ENCODE results near the gene KCNS1. TPM values are rescaled to one million over a fixed set of nuclear protein-coding genes. Genes with fewer than 3 reads are reported as not detected.

Gene KCNS1
- total and polyA plus RNA-seq, 2 donors (not counting 1 experiment from before 2014, with no cell fraction given) = 0.33 to 0.50 TPM

DNA sequence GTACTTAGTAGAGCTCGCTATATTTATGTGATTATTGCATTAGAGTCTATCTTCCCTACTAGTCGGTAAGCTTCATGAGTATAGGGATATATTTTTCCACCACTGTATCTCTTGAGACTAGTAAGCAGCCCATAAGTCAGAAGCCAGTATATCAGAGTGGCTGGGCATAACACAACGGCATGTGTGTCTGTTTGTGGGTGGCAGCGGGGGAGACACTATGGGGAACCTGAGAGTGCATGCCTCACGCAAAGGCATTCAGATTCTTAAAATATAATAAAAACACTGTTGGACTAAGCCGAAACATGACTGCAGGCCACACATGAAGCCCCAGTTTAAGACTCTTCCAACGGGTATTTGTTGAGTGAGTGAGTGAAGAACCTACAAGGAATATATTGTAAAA, 8.0 kb downstream of the KCNS1 start:
- no peak overlapping the region for H3K4me2 ChIP-seq (ENCODE audit: extremely low read depth, insufficient read depth, low read length)
- TF ChIP-seq, protein P1, sequence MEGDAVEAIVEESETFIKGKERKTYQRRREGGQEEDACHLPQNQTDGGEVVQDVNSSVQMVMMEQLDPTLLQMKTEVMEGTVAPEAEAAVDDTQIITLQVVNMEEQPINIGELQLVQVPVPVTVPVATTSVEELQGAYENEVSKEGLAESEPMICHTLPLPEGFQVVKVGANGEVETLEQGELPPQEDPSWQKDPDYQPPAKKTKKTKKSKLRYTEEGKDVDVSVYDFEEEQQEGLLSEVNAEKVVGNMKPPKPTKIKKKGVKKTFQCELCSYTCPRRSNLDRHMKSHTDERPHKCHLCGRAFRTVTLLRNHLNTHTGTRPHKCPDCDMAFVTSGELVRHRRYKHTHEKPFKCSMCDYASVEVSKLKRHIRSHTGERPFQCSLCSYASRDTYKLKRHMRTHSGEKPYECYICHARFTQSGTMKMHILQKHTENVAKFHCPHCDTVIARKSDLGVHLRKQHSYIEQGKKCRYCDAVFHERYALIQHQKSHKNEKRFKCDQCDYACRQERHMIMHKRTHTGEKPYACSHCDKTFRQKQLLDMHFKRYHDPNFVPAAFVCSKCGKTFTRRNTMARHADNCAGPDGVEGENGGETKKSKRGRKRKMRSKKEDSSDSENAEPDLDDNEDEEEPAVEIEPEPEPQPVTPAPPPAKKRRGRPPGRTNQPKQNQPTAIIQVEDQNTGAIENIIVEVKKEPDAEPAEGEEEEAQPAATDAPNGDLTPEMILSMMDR (conservative IDR thresholded peaks at IDR 0.05 in 1 of 2, IDR thresholded peaks at IDR 0.05 in 1 of 2; ENCODE audit: low read depth in 1 of 2, low read length in 2 of 2) = no peak
- no peak for TF ChIP-seq EZH2 (IDR thresholded peaks at IDR 0.05; ENCODE audit: low read length, missing control alignments)
- H3K27me3 ChIP-seq (ENCODE audit: control insufficient read depth, insufficient read depth, low read length) = peaks cover 3% of the 10 kb centered on the region
- H3K9ac ChIP-seq (ENCODE audit: insufficient read depth, low read length) = no peak overlapping the region
- no peaks in the 10 kb centered on the region for H3K79me2 ChIP-seq (ENCODE audit: control insufficient read depth, insufficient read depth, low read length)
- H3K27ac ChIP-seq (ENCODE audit: insufficient read depth, low read length) = no peak overlapping the region
- peaks cover under 1% of the 10 kb centered on the region for H3K4me1 ChIP-seq (ENCODE audit: control insufficient read depth, extremely low read depth, insufficient read depth, low read length)
- H4K20me1 ChIP-seq (ENCODE audit: control insufficient read depth, extremely low read depth, insufficient read depth, low read length) = no peaks in the 10 kb centered on the region
- no peaks in the 10 kb centered on the region for H3K36me3 ChIP-seq (ENCODE audit: control insufficient read depth, insufficient read depth, low read length)
- no peak for DNase-seq (ENCODE audit: low read depth in 2 of 2)
- no peaks in the 10 kb centered on the region for H3K9me3 ChIP-seq (ENCODE audit: control insufficient read depth, insufficient read depth, low read depth, low read length)
- H2AFZ ChIP-seq (ENCODE audit: low read length) = no peak overlapping the region
- no peak overlapping the region for H3K4me3 ChIP-seq (replicated peaks in 1 of 4; ENCODE audit: control extremely low read depth in 1 of 4, insufficient read depth in 1 of 4, low read depth in 3 of 4, low read length in 4 of 4)

DNA sequence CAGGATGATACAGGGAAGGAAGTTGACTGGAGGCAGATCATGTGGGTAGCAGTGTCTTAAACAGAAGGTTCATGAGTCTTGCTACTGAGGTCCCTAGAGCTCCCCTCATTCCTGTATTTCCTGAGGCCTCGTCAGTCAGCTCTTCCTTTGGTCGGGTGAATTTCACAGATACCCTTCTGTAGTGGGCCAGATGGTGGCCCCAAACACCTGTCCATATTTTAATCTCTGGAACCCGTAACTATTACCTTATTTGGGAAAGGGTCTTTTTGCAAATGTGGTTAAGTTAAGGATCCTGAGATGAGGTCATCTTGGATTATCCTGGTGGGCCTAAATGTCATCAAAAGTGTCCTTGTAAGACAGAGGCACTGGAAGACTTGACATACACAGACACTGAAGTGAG, 9.6 kb downstream of the KCNS1 start:
- Histone ChIP-seq H3K27me3 (ENCODE audit: control insufficient read depth, insufficient read depth, low read length) (no peaks in the 10 kb centered on the region), H3K27ac (ENCODE audit: insufficient read depth, low read length) (no peak overlapping the region), H3K36me3 (ENCODE audit: control insufficient read depth, insufficient read depth, low read length) (no peaks in the 10 kb centered on the region), H3K4me2 (ENCODE audit: extremely low read depth, insufficient read depth, low read length) (no peak overlapping the region), H3K9me3 (ENCODE audit: control insufficient read depth, insufficient read depth, low read depth, low read length) (no peaks in the 10 kb centered on the region), H3K79me2 (ENCODE audit: control insufficient read depth, insufficient read depth, low read length) (no peaks in the 10 kb centered on the region), H4K20me1 (ENCODE audit: control insufficient read depth, extremely low read depth, insufficient read depth, low read length) (no peaks in the 10 kb centered on the region), H3K9ac (ENCODE audit: insufficient read depth, low read length) (no peak overlapping the region), H3K4me3 (replicated peaks in 1 of 4; ENCODE audit: control extremely low read depth in 1 of 4, insufficient read depth in 1 of 4, low read depth in 3 of 4, low read length in 4 of 4) (no peak overlapping the region), H3K4me1 (ENCODE audit: control insufficient read depth, extremely low read depth, insufficient read depth, low read length) (peaks cover 5% of the 10 kb centered on the region), H2AFZ (ENCODE audit: low read length) (no peak overlapping the region)
- no peak for DNase-seq (ENCODE audit: low read depth in 2 of 2)
- TF ChIP-seq, protein P1 (conservative IDR thresholded peaks at IDR 0.05 in 1 of 2, IDR thresholded peaks at IDR 0.05 in 1 of 2; ENCODE audit: low read depth in 1 of 2, low read length in 2 of 2) = no peak
- TF ChIP-seq EZH2 (IDR thresholded peaks at IDR 0.05; ENCODE audit: low read length, missing control alignments) = no peak

DNA sequence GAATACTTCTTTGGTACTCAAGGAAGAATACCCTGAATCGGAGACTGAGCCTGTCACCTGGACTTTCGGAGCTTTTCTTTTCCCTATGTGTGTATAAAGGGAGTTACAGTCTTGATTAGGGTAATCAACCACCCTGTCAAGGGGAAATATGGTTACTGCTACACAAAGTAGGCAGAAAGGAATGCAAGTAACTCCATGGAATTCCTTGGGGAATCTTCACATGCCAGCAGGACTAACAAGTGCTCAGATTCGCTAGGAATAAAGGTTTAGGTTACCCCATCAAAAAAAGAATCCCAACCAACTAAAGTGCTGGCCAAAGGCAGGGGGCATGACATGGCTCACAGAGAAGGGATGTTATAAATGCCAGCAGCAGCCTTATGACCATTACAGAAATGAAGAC, 10.4 kb downstream of the KCNS1 start:
- H3K4me1 ChIP-seq (ENCODE audit: control insufficient read depth, extremely low read depth, insufficient read depth, low read length) = peaks cover 5% of the 10 kb centered on the region
- no peak overlapping the region for H2AFZ ChIP-seq (ENCODE audit: low read length)
- DNase-seq (ENCODE audit: low read depth in 2 of 2) = peak in 1 of 2 donors; percentile 43
- no peaks in the 10 kb centered on the region for H3K36me3 ChIP-seq (ENCODE audit: control insufficient read depth, insufficient read depth, low read length)
- H3K27ac ChIP-seq (ENCODE audit: insufficient read depth, low read length) = no peak overlapping the region
- H3K27me3 ChIP-seq (ENCODE audit: control insufficient read depth, insufficient read depth, low read length) = no peaks in the 10 kb centered on the region
- H3K9me3 ChIP-seq (ENCODE audit: control insufficient read depth, insufficient read depth, low read depth, low read length) = no peaks in the 10 kb centered on the region
- H3K4me3 ChIP-seq (replicated peaks in 1 of 4; ENCODE audit: control extremely low read depth in 1 of 4, insufficient read depth in 1 of 4, low read depth in 3 of 4, low read length in 4 of 4) = no peak overlapping the region
- TF ChIP-seq EZH2 (IDR thresholded peaks at IDR 0.05; ENCODE audit: low read length, missing control alignments) = no peak
- TF ChIP-seq, protein P1 (conservative IDR thresholded peaks at IDR 0.05 in 1 of 2, IDR thresholded peaks at IDR 0.05 in 1 of 2; ENCODE audit: low read depth in 1 of 2, low read length in 2 of 2) = no peak
- no peaks in the 10 kb centered on the region for H4K20me1 ChIP-seq (ENCODE audit: control insufficient read depth, extremely low read depth, insufficient read depth, low read length)
- H3K79me2 ChIP-seq (ENCODE audit: control insufficient read depth, insufficient read depth, low read length) = no peaks in the 10 kb centered on the region
- H3K4me2 ChIP-seq (ENCODE audit: extremely low read depth, insufficient read depth, low read length) = no peak overlapping the region
- no peak overlapping the region for H3K9ac ChIP-seq (ENCODE audit: insufficient read depth, low read length)

All from fibroblast of lung (primary cell).